Keratinocyte (primary cell): ENCODE data around the gene RRP7A. TPM values are rescaled to one million over a fixed set of nuclear protein-coding genes. Genes with fewer than 3 reads are reported as not detected.

Experiments
- DNase-seq: peaks from one replicate; pipeline ENCODE4 v3.0.0-alpha.2; 2011; ENCODE audit warnings: low read depth, missing footprints, low spot score
- FAIRE-seq: peaks from 2 replicates; lab custom pipeline; 2011; peaks lifted over from hg19 to GRCh38; lab: Jason Lieb, UNC
- H2AFZ ChIP-seq: 2 replicates; pipeline ENCODE4 v1.6.0; 2012; ENCODE audit warnings: low read length, control low read depth, inconsistent platforms; ENCODE audit not compliant: control insufficient read depth
- H3K27ac ChIP-seq: 2 replicates; pipeline ENCODE4 v1.5.1; 2011; ENCODE audit warnings: low read length; ENCODE audit not compliant: control insufficient read depth, insufficient read depth
- H3K27me3 ChIP-seq: 3 replicates; pipeline ENCODE4 v1.6.0; 2011; ENCODE audit warnings: low read length; ENCODE audit not compliant: control insufficient read depth, insufficient read depth; ENCODE audit errors: extremely low read depth
- H3K36me3 ChIP-seq, 2 experiments: 2 replicates in 1 of 2; 3 replicates in 1 of 2; pipeline ENCODE4 v1.5.1; 2011; ENCODE audit warnings: low read length in 2 of 2, mild to moderate bottlenecking in 1 of 2; ENCODE audit not compliant: control insufficient read depth in 2 of 2, insufficient read depth in 2 of 2; ENCODE audit errors: extremely low read depth in 1 of 2
- H3K4me1 ChIP-seq: 3 replicates; pipeline ENCODE4 v1.5.1; 2011; ENCODE audit warnings: low read length; ENCODE audit not compliant: control insufficient read depth, insufficient read depth; ENCODE audit errors: extremely low read depth
- H3K4me2 ChIP-seq: 3 replicates; pipeline ENCODE4 v1.6.0; 2011; ENCODE audit warnings: low read depth, low read length; ENCODE audit not compliant: control insufficient read depth, insufficient read depth; ENCODE audit errors: extremely low read depth
- H3K4me3 ChIP-seq, 3 experiments: fragments of 200-600 bp in 1 of 3; sonication (generic) in 1 of 3; 2 replicates in 2 of 3; 3 replicates in 1 of 3; pipeline ENCODE4 v1.5.1; 2011 to 2016; ENCODE audit warnings: low read length in 3 of 3, mild to moderate bottlenecking in 3 of 3, control low read depth in 2 of 3, inconsistent platforms in 1 of 3, low read depth in 1 of 3, mixed read lengths in 1 of 3, mixed run types in 1 of 3, moderate library complexity in 1 of 3; ENCODE audit not compliant: control insufficient read depth in 2 of 3, insufficient read depth in 2 of 3; ENCODE audit errors: extremely low read depth in 1 of 3
- H3K79me2 ChIP-seq: 2 replicates; pipeline ENCODE4 v1.6.0; 2012; ENCODE audit warnings: low read length; ENCODE audit not compliant: control insufficient read depth, insufficient read depth
- H3K9ac ChIP-seq: 3 replicates; pipeline ENCODE4 v1.6.0; 2011; ENCODE audit warnings: low read length; ENCODE audit not compliant: control insufficient read depth, insufficient read depth; ENCODE audit errors: extremely low read depth
- H3K9me1 ChIP-seq: 3 replicates; pipeline ENCODE4 v1.6.0; 2011; ENCODE audit warnings: low read length; ENCODE audit not compliant: control insufficient read depth, insufficient read depth; ENCODE audit errors: extremely low read depth
- H3K9me3 ChIP-seq: 2 replicates; pipeline ENCODE4 v1.5.1; 2012; ENCODE audit warnings: low read depth, low read length; ENCODE audit not compliant: control insufficient read depth
- H4K20me1 ChIP-seq: 3 replicates; pipeline ENCODE4 v1.6.0; 2011; ENCODE audit warnings: low read length; ENCODE audit not compliant: control insufficient read depth, insufficient read depth; ENCODE audit errors: extremely low read depth
- EZH2 ChIP-seq: IDR thresholded peaks from one replicate; pipeline ENCODE4 v1.6.1; 2012; ENCODE audit warnings: inconsistent platforms, mild to moderate bottlenecking, low read length, moderate library complexity
- dilution Hi-C: fragments of 300-500 bp; cut with MboI; formaldehyde crosslinking; loops from one replicate; pipeline ENCODE4 v1.7.0; 2020; ENCODE audit warnings: low sequenced_read_pairs; ENCODE audit not compliant: extremely low pct_ligation_motif_present
- polyA plus RNA-seq, 5 experiments: library from polyadenylated mRNA; depleted of rRNA in 3 of 5; stranded (reverse) in 3 of 5; stranded (forward) in 1 of 5; unstranded in 1 of 5; fragments of >200 nt; gene quantifications; 1 replicate in 1 of 5; 2 replicates in 3 of 5; 3 replicates in 1 of 5; pipeline versions ENCODE4 v1.2.1 to v1.2.3, GENCODE V29; 2011 to 2012; ENCODE audit warnings: missing spikeins in 2 of 5, low read depth in 1 of 5, low replicate concordance in 1 of 5
- TF ChIP-seq, protein P1 (sequence below), 3 experiments: IDR thresholded peaks in 1 of 3; conservative IDR thresholded peaks in 1 of 3; optimal IDR thresholded peaks in 1 of 3; 2 replicates in 2 of 3; 3 replicates in 1 of 3; pipeline versions ENCODE3 to v1.5.1; 2011; ENCODE audit warnings: low read length in 3 of 3, mild to moderate bottlenecking in 3 of 3, moderate library complexity in 2 of 3, control low read depth in 1 of 3, inconsistent platforms in 1 of 3; ENCODE audit not compliant: insufficient read depth in 2 of 3; ENCODE audit errors: extremely low read depth in 1 of 3

The RRP7A gene
- polyA plus RNA-seq, 1 donor (not counting 4 experiments of a cell fraction or from before 2014, with no cell fraction given), result 30.2 TPM

GRCh38 chr22:42471441-42471840 is 48.2 kb downstream of the RRP7A start:
- DNase-seq (no peak), FAIRE-seq (no peak)
- H3K9ac ChIP-seq, result no peak overlapping the region
- dilution Hi-C loops, result no loop called here
- no peaks in the 10 kb centered on the region for H3K9me3 ChIP-seq
- no peaks in the 10 kb centered on the region for H3K79me2 ChIP-seq
- H3K27ac ChIP-seq, result no peak overlapping the region
- H4K20me1 ChIP-seq, result no peaks in the 10 kb centered on the region
- H3K9me1 ChIP-seq, result no peaks in the 10 kb centered on the region
- no peak overlapping the region for H3K4me3 ChIP-seq
- H3K4me1 ChIP-seq, result no peaks in the 10 kb centered on the region
- H2AFZ ChIP-seq, result no peak overlapping the region
- H3K36me3 ChIP-seq, result no peaks in the 10 kb centered on the region
- no peaks in the 10 kb centered on the region for H3K27me3 ChIP-seq
- H3K4me2 ChIP-seq, result no peak overlapping the region
- TF ChIP-seq, protein P1, sequence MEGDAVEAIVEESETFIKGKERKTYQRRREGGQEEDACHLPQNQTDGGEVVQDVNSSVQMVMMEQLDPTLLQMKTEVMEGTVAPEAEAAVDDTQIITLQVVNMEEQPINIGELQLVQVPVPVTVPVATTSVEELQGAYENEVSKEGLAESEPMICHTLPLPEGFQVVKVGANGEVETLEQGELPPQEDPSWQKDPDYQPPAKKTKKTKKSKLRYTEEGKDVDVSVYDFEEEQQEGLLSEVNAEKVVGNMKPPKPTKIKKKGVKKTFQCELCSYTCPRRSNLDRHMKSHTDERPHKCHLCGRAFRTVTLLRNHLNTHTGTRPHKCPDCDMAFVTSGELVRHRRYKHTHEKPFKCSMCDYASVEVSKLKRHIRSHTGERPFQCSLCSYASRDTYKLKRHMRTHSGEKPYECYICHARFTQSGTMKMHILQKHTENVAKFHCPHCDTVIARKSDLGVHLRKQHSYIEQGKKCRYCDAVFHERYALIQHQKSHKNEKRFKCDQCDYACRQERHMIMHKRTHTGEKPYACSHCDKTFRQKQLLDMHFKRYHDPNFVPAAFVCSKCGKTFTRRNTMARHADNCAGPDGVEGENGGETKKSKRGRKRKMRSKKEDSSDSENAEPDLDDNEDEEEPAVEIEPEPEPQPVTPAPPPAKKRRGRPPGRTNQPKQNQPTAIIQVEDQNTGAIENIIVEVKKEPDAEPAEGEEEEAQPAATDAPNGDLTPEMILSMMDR (optimal IDR thresholded peaks at IDR 0.05 in 1 of 3, IDR thresholded peaks at IDR 0.05 in 1 of 3, conservative IDR thresholded peaks at IDR 0.05 in 1 of 3; ENCODE audit: extremely low read depth in 1 of 3, insufficient read depth in 2 of 3, low read length in 3 of 3), result no peak
- TF ChIP-seq EZH2, result no peak

DNA sequence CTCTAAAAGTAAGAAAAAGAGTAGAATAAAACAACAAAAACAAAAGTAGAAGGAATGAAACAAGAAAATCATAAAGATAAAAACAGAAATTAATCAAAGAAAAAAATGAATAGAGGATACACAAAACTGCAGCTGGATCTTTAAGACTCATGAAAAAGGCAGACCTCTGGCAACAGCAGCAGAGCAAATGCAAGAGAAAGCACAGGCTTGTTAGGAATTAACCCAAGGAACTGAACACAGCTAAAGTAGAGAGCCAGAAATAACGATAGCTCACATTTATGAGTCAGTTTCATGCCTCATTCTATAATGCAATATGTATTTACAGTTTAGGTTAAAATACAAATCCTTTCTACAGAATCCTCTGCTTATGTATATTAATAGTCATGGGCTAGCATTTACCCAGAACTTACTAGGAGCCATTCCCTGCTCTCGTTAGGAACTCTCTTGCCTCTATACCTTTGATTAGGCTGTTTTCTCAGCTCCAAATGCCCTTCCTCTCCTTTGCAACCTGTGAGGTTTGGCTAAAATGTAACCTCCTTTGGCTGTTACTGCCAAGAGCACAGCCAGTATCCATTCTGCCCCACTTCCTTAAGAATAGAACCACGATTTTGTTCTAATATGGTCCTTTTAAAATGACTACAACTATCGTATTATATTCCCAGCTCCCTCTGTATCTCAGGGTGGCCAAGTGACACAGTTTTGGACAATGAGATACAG is 49.1 kb downstream of the RRP7A start:
- H3K9me1 ChIP-seq, result no peaks in the 10 kb centered on the region
- H3K9me3 ChIP-seq, result no peaks in the 10 kb centered on the region
- no peak overlapping the region for H3K9ac ChIP-seq
- H3K27me3 ChIP-seq, result no peaks in the 10 kb centered on the region
- dilution Hi-C loops, result no loop called here
- FAIRE-seq (no peak), DNase-seq (no peak)
- no peaks in the 10 kb centered on the region for H3K36me3 ChIP-seq
- no peak overlapping the region for H3K27ac ChIP-seq
- no peaks in the 10 kb centered on the region for H3K79me2 ChIP-seq
- no peak overlapping the region for H2AFZ ChIP-seq
- no peaks in the 10 kb centered on the region for H3K4me1 ChIP-seq
- no peaks in the 10 kb centered on the region for H4K20me1 ChIP-seq
- no peak overlapping the region for H3K4me2 ChIP-seq
- H3K4me3 ChIP-seq, result no peak overlapping the region
- no peak for TF ChIP-seq EZH2
- TF ChIP-seq, protein P1 (optimal IDR thresholded peaks at IDR 0.05 in 1 of 3, IDR thresholded peaks at IDR 0.05 in 1 of 3, conservative IDR thresholded peaks at IDR 0.05 in 1 of 3; ENCODE audit: extremely low read depth in 1 of 3, insufficient read depth in 2 of 3, low read length in 3 of 3), result no peak
